H1 (cell line): ENCODE results near the gene KDM2A. TPM values are rescaled to one million over a fixed set of nuclear protein-coding genes. Genes with fewer than 3 reads are reported as not detected.

Source experiments
- MAFK ChIP-seq: IDR thresholded peaks from 2 replicates; pipeline ENCODE4 v1.6.1; 2012; ENCODE audit warnings: low read depth, mild to moderate bottlenecking, improper control_type of control experiment, low read length
- RNF2 ChIP-seq: fragments of 200-900, 300-1000 bp; sonication (generic); IDR thresholded peaks from 2 replicates; pipeline ENCODE4 v1.7.1; 2016; ENCODE audit warnings: borderline replicate concordance, low read depth, mild to moderate bottlenecking, antibody characterized with exemption, low read length; ENCODE audit not compliant: poor library complexity, severe bottlenecking; ENCODE audit errors: missing control alignments
- SIN3A ChIP-seq, 2 experiments: IDR thresholded peaks in 1 of 2; conservative IDR thresholded peaks in 1 of 2; 2 replicates each; pipeline ENCODE4 v1.6.1; 2011 to 2012; ENCODE audit warnings: low read length in 2 of 2, improper control_type of control experiment in 1 of 2, low read depth in 1 of 2, mild to moderate bottlenecking in 1 of 2
- polyA plus RNA-seq, 7 experiments: library from polyadenylated mRNA; depleted of rRNA in 3 of 7; stranded (reverse) in 5 of 7; unstranded in 2 of 7; fragments of >200 nt in 5 of 7; fragments of 200-250 nt in 2 of 7; gene quantifications; 1 replicate in 5 of 7; 2 replicates in 1 of 7; 4 replicates in 1 of 7; pipeline versions ENCODE4 v1.2.1 to v1.2.3, GENCODE V29; 2011 to 2013; ENCODE audit warnings: missing spikeins in 2 of 7, mixed read lengths in 2 of 7
- total RNA-seq: library from RNA; stranded (reverse); fragmentation: NEBNext Ultra II Directional; extraction: Animal tissue kit (Norgen Biotek cat#: 25700); gene quantifications from 2 replicates; pipeline ENCODE4 v1.2.1, GENCODE V29; 2021
- TF ChIP-seq, protein P1 (sequence below): fragments of 300-600 bp; sonication (generic); IDR thresholded peaks from 2 replicates; pipeline ENCODE4 v1.7.1; 2012; ENCODE audit warnings: low read length, moderate library complexity, mild to moderate bottlenecking, inconsistent platforms; ENCODE audit not compliant: insufficient replicate concordance

Gene KDM2A
- total and polyA plus RNA-seq, 2 of the 8 experiments (the other 6 are each of a cell fraction or from before 2014, with no cell fraction given) = 55.4 to 66.2 TPM

DNA sequence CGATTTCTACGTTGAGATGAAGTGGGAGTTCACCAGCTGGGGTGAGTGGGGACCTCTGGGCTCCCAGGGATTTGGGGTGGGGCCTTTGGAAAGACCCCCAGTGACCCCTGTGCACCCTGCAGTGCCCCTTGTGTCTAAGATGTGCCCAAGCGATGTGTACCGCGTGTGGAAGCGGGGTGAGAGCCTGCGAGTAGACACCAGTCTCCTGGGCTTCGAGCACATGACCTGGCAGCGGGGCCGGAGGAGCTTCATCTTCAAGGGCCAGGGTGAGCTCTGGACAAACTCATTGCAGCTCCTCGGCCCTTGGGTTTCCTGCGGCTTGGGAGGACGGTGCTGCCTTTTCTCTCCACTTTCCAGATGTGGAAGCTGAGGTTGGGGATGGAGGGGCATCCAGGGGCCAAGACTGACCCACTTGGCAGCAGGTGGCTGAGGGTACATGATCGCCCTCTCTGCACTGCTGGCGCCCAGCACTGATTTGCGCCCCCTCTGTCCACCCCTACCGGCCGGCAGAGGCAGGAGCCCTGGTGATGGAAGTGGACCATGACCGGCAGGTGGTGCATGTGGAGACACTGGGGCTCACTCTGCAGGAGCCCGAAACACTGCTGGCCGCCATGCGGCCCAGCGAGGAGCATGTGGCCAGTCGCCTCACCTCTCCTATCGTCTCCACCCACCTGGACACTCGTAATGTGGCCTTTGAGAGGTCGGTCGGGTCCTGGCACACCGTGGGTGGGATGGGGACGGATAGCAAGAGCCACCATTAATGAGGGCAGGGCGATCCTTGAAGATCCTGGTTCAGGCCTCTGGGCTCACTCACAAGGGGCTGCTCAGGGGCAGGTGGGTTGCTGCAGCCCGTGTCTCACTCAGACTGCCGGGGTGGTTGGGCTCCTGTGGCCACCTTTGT lies 172.7 kb downstream of the KDM2A start (continued):
- TF ChIP-seq, protein P1, sequence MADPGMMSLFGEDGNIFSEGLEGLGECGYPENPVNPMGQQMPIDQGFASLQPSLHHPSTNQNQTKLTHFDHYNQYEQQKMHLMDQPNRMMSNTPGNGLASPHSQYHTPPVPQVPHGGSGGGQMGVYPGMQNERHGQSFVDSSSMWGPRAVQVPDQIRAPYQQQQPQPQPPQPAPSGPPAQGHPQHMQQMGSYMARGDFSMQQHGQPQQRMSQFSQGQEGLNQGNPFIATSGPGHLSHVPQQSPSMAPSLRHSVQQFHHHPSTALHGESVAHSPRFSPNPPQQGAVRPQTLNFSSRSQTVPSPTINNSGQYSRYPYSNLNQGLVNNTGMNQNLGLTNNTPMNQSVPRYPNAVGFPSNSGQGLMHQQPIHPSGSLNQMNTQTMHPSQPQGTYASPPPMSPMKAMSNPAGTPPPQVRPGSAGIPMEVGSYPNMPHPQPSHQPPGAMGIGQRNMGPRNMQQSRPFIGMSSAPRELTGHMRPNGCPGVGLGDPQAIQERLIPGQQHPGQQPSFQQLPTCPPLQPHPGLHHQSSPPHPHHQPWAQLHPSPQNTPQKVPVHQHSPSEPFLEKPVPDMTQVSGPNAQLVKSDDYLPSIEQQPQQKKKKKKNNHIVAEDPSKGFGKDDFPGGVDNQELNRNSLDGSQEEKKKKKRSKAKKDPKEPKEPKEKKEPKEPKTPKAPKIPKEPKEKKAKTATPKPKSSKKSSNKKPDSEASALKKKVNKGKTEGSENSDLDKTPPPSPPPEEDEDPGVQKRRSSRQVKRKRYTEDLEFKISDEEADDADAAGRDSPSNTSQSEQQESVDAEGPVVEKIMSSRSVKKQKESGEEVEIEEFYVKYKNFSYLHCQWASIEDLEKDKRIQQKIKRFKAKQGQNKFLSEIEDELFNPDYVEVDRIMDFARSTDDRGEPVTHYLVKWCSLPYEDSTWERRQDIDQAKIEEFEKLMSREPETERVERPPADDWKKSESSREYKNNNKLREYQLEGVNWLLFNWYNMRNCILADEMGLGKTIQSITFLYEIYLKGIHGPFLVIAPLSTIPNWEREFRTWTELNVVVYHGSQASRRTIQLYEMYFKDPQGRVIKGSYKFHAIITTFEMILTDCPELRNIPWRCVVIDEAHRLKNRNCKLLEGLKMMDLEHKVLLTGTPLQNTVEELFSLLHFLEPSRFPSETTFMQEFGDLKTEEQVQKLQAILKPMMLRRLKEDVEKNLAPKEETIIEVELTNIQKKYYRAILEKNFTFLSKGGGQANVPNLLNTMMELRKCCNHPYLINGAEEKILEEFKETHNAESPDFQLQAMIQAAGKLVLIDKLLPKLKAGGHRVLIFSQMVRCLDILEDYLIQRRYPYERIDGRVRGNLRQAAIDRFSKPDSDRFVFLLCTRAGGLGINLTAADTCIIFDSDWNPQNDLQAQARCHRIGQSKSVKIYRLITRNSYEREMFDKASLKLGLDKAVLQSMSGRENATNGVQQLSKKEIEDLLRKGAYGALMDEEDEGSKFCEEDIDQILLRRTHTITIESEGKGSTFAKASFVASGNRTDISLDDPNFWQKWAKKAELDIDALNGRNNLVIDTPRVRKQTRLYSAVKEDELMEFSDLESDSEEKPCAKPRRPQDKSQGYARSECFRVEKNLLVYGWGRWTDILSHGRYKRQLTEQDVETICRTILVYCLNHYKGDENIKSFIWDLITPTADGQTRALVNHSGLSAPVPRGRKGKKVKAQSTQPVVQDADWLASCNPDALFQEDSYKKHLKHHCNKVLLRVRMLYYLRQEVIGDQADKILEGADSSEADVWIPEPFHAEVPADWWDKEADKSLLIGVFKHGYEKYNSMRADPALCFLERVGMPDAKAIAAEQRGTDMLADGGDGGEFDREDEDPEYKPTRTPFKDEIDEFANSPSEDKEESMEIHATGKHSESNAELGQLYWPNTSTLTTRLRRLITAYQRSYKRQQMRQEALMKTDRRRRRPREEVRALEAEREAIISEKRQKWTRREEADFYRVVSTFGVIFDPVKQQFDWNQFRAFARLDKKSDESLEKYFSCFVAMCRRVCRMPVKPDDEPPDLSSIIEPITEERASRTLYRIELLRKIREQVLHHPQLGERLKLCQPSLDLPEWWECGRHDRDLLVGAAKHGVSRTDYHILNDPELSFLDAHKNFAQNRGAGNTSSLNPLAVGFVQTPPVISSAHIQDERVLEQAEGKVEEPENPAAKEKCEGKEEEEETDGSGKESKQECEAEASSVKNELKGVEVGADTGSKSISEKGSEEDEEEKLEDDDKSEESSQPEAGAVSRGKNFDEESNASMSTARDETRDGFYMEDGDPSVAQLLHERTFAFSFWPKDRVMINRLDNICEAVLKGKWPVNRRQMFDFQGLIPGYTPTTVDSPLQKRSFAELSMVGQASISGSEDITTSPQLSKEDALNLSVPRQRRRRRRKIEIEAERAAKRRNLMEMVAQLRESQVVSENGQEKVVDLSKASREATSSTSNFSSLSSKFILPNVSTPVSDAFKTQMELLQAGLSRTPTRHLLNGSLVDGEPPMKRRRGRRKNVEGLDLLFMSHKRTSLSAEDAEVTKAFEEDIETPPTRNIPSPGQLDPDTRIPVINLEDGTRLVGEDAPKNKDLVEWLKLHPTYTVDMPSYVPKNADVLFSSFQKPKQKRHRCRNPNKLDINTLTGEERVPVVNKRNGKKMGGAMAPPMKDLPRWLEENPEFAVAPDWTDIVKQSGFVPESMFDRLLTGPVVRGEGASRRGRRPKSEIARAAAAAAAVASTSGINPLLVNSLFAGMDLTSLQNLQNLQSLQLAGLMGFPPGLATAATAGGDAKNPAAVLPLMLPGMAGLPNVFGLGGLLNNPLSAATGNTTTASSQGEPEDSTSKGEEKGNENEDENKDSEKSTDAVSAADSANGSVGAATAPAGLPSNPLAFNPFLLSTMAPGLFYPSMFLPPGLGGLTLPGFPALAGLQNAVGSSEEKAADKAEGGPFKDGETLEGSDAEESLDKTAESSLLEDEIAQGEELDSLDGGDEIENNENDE = no peak
- TF ChIP-seq RNF2 = no peak
- TF ChIP-seq MAFK = no peak
- TF ChIP-seq SIN3A (conservative IDR thresholded peaks at IDR 0.05 in 1 of 2, IDR thresholded peaks at IDR 0.05 in 1 of 2; ENCODE audit: low read depth in 1 of 2, low read length in 2 of 2) = no peak
- TF ChIP-seq, all 59 proteins: peak for 0
